ENCODE results near the gene NPW.

DNA sequence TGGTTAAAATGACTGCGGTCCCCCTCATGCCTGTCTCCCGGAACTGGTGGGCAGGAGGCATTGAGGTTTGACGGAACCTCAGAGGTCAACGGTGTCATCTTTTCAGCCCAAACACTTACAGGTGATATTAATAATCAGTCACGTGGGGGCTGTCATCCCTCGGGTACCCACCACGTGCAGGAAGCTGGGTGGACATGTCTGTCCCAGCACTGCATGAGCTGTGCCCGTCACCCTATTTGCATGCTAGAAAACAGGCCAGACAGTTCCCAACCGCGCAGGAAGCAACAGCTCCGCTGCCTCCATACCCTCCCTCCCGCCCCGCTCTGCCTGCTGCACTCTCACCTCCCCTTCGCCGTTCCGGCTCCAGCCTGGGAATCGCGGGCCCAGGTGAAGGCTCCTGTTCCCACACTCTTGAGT is 28.4 kb upstream of the NPW start:
- TF ChIP-seq ZFX (IDR thresholded peaks at IDR 0.05; ENCODE audit: borderline replicate concordance): no peak
- TF ChIP-seq, protein P1, sequence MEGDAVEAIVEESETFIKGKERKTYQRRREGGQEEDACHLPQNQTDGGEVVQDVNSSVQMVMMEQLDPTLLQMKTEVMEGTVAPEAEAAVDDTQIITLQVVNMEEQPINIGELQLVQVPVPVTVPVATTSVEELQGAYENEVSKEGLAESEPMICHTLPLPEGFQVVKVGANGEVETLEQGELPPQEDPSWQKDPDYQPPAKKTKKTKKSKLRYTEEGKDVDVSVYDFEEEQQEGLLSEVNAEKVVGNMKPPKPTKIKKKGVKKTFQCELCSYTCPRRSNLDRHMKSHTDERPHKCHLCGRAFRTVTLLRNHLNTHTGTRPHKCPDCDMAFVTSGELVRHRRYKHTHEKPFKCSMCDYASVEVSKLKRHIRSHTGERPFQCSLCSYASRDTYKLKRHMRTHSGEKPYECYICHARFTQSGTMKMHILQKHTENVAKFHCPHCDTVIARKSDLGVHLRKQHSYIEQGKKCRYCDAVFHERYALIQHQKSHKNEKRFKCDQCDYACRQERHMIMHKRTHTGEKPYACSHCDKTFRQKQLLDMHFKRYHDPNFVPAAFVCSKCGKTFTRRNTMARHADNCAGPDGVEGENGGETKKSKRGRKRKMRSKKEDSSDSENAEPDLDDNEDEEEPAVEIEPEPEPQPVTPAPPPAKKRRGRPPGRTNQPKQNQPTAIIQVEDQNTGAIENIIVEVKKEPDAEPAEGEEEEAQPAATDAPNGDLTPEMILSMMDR (IDR thresholded peaks at IDR 0.05): no peak
